Mucosa of rectum (tissue), 2 donors: ENCODE measurements around the gene SLC22A25.

ENCODE experiments used
- H3K27ac ChIP-seq, 2 donors: one replicate each; pipeline ENCODE4 v1.7.0; 2013; ENCODE audit warnings: inconsistent platforms in 2 of 2, low read depth in 2 of 2, low read length in 2 of 2
- H3K27me3 ChIP-seq, 2 donors: one replicate each; pipeline ENCODE4 v1.7.0; 2013; ENCODE audit warnings: low read length in 2 of 2; ENCODE audit not compliant: control insufficient read depth in 2 of 2, insufficient read depth in 2 of 2
- H3K36me3 ChIP-seq, 2 donors: one replicate each; pipeline ENCODE4 v1.7.0; 2013; ENCODE audit warnings: low read length in 2 of 2; ENCODE audit not compliant: control insufficient read depth in 2 of 2, insufficient read depth in 2 of 2
- H3K4me1 ChIP-seq, 2 donors: one replicate each; pipeline ENCODE4 v1.7.0; 2013; ENCODE audit warnings: low read length in 2 of 2, mild to moderate bottlenecking in 1 of 2; ENCODE audit not compliant: control insufficient read depth in 2 of 2, insufficient read depth in 2 of 2
- H3K4me3 ChIP-seq, 2 donors: one replicate each; pipeline ENCODE4 v1.7.0; 2013; ENCODE audit warnings: low read length in 2 of 2
- H3K9ac ChIP-seq, 2 donors: one replicate each; pipeline ENCODE4 v1.7.0; 2013; ENCODE audit warnings: low read length in 2 of 2, low read depth in 1 of 2, mild to moderate bottlenecking in 1 of 2
- H3K9me3 ChIP-seq, 2 donors: one replicate each; pipeline ENCODE4 v1.7.0; 2013; ENCODE audit warnings: low read length in 2 of 2; ENCODE audit not compliant: control insufficient read depth in 2 of 2
- donor health status: healthy.
- donor health status: Normal muscosa, but diverticular disease.

Gene SLC22A25

DNA sequence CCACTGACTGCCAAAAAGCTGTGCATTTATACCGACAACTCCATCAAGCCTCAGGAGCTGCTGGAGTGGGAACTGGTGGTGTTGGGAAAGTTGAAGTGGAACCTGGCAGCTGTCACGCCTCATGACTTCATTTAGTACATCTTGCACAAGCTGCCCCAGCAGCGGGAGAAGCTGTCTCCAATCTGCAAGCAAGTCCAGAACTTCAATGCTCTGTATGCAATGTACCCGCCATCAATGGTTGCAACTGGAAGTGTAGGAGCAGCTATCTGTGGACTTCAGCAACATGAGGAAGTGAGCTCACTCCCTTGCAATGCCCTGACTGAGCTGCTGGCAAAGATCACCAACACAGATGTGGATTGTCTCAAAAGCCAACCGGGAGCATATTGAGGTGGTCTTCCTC is at the start of gene SLC22A25:
Gene SLC22A25, minus strand, starts transcription at position 67 of the 400 bp plus-strand sequence. CDS start 13,947 bp downstream, outside the sequence.
- H3K36me3 ChIP-seq, result no peaks in the 10 kb centered on the region
- no peak within 1 kb of the TSS for H3K9ac ChIP-seq
- no peak within 1 kb of the TSS for H3K27ac ChIP-seq
- H3K4me1 ChIP-seq, result no peaks in the 10 kb centered on the region
- H3K9me3 ChIP-seq, result no peaks in the 10 kb centered on the region
- no peak within 1 kb of the TSS for H3K4me3 ChIP-seq
- peaks cover 3 to 4% of the 10 kb centered on the region in 2 donors for H3K27me3 ChIP-seq

DNA sequence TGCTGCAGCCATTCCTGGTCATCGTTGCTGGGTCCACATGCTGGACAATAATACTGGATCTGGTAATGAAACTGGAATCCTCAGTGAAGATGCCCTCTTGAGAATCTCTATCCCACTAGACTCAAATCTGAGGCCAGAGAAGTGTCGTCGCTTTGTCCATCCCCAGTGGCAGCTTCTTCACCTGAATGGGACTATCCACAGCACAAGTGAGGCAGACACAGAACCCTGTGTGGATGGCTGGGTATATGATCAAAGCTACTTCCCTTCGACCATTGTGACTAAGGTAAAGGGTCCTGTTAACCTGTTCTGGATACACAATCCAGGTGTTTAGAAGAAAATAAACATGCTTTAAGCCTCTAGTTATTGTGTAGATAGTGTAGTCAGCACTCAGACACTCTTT is 46.9 kb upstream of the SLC22A25 start:
- H3K27me3 ChIP-seq, result no peaks in the 10 kb centered on the region
- H3K27ac ChIP-seq, result no peak overlapping the region
- no peaks in the 10 kb centered on the region for H3K4me1 ChIP-seq
- H3K9ac ChIP-seq, result no peak overlapping the region
- H3K9me3 ChIP-seq, result no peaks in the 10 kb centered on the region
- H3K36me3 ChIP-seq, result no peaks in the 10 kb centered on the region
- H3K4me3 ChIP-seq, result no peak overlapping the region

DNA sequence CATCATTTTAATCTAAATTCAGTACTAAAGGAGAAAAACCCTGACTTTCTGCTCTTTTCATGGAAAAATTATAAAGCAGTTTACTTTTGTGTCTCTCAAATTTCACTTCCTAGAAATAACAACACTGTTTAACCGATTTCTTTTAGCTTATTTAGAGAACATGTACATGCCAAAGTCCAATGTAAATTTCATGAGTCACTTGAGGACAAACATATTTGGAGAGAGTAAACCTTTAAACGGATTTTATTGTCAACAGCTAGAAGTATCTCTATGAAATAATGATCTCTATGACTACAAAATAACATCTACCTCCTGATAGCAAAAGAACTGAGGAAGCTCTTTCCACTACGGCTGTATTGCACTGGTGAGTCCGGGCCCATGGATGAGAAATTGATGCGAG is 46.3 kb upstream of the SLC22A25 start:
- Histone ChIP-seq H3K27me3 (no peaks in the 10 kb centered on the region), H3K4me3 (no peak overlapping the region), H3K9me3 (no peaks in the 10 kb centered on the region), H3K27ac (no peak overlapping the region), H3K4me1 (no peaks in the 10 kb centered on the region), H3K36me3 (no peaks in the 10 kb centered on the region), H3K9ac (no peak overlapping the region)

DNA sequence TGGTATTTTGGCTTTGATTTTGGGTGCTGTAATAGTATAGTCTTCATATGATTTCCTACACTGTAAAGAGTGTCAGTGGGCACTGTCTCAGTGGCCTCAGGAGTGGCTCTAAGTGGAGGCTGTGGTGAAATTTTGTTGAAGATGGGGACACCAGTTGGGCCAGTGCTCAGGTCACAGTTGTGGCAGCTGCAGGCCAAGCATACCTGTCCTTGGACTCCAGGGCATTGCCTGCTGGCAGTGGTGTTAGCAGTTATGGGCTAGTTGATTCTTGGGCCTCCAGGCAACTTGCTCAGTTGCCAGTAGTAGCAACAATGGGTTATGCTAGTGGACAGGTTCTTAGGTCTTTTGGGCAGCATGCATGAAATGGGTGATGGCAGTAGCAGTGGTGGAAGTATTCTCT is 39.2 kb upstream of the SLC22A25 start:
- Histone ChIP-seq H3K4me1 (no peaks in the 10 kb centered on the region), H3K4me3 (no peak overlapping the region), H3K27me3 (peaks cover 3% of the 10 kb centered on the region in 2 donors), H3K27ac (no peak overlapping the region), H3K36me3 (no peaks in the 10 kb centered on the region), H3K9ac (no peak overlapping the region), H3K9me3 (no peaks in the 10 kb centered on the region)

DNA sequence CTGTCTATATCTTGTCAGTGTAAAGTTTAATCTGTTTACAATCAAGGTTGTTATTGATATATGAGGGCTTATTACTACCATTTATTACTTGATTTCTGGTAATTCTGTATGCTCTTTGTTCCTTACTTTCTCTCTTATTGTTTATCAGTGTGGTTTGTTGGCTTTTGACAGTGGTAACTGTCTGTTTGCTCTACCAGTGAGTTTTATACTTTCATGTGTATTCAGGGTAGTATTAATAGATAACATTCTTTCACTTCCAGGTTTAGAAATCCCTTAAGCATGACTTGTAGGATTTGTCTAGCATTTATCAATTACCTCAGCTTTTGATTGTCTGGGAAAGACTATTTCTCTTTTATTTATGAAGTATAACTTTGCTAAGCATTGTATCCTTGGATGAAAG is 37.5 kb upstream of the SLC22A25 start:
- Histone ChIP-seq H3K4me1 (no peaks in the 10 kb centered on the region), H3K9ac (no peak overlapping the region), H3K4me3 (no peak overlapping the region), H3K36me3 (no peaks in the 10 kb centered on the region), H3K27me3 (peaks cover 3% of the 10 kb centered on the region in 2 donors), H3K9me3 (no peaks in the 10 kb centered on the region), H3K27ac (no peak overlapping the region)

DNA sequence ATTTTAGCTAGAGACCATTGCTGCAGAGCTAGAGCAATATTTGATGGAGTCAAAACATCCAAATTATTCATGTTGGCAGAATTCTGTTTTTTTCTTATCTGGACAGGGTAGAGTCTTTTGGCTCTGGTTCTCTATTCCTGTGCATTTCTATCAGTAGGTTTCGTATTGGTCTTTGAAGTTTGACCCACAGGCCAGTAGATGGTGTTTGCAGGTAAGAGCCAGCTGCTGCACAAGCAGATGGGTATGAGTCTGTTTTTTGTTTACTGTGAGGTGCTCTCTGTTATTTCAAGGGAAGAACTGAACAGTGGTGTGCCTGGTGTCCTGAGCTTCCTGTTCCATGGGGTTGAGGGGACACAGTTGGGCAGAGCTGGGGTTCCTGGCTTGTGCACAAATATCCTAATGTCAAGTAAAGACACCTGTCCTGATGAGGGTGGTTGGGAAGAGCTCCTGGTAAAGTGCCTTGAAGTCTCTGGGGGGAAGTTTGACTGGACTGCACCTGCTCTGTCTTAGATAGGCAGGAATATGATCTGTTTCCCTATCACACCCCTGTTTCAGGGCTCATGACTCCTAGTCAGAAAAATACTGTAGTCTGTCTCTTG is 34.0 kb upstream of the SLC22A25 start:
- H3K36me3 ChIP-seq, result no peaks in the 10 kb centered on the region
- H3K9me3 ChIP-seq, result no peaks in the 10 kb centered on the region
- H3K27me3 ChIP-seq, result peaks cover 0 to 6% of the 10 kb centered on the region in 2 donors
- no peak overlapping the region for H3K27ac ChIP-seq
- no peak overlapping the region for H3K4me3 ChIP-seq
- no peak overlapping the region for H3K9ac ChIP-seq
- no peaks in the 10 kb centered on the region for H3K4me1 ChIP-seq

DNA sequence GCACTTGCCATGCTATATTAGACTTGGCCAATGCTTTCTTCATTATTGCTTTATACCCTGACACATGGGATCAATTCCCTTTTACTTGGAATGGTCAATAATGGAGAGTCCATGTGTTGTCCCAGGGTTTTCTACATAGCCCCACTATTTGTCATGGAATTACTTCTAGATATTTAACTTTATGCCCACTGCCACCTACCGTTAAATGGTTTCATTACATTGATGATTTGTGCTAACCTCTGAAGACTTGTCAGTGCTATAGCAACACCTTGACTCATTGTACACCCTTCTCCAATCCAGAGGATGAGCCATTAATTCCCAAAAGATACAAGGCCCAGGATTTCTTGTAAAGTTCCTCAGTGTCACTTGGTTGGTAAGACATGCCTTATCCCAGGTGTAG is 31.4 kb upstream of the SLC22A25 start:
- H3K9ac ChIP-seq, result no peak overlapping the region
- H3K4me1 ChIP-seq, result no peaks in the 10 kb centered on the region
- H3K9me3 ChIP-seq, result no peaks in the 10 kb centered on the region
- no peak overlapping the region for H3K4me3 ChIP-seq
- H3K36me3 ChIP-seq, result no peaks in the 10 kb centered on the region
- H3K27me3 ChIP-seq, result peaks cover 0 to 6% of the 10 kb centered on the region in 2 donors
- no peak overlapping the region for H3K27ac ChIP-seq

DNA sequence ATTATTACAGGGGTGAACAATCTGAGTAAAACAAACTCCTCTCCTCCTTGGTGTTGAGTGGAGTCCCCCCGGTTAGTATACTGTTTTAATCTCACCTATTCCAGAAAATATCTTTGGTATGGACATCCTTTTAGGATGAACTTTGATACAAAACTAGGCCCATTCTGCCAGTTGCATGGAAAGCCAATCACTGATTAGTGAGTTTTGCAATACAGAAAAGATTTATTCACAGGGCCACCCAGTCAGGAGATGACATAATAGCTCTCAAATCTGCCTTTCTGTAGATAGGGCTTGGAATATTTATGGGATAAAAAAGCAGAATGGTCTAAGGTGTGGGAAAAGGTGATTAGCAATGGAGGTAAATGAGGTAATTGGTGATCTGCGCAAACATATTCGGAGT is 30.3 kb upstream of the SLC22A25 start:
- peaks cover 0 to 6% of the 10 kb centered on the region in 2 donors for H3K27me3 ChIP-seq
- H3K4me1 ChIP-seq, result no peaks in the 10 kb centered on the region
- no peak overlapping the region for H3K9ac ChIP-seq
- H3K36me3 ChIP-seq, result no peaks in the 10 kb centered on the region
- no peaks in the 10 kb centered on the region for H3K9me3 ChIP-seq
- H3K27ac ChIP-seq, result no peak overlapping the region
- no peak overlapping the region for H3K4me3 ChIP-seq

DNA sequence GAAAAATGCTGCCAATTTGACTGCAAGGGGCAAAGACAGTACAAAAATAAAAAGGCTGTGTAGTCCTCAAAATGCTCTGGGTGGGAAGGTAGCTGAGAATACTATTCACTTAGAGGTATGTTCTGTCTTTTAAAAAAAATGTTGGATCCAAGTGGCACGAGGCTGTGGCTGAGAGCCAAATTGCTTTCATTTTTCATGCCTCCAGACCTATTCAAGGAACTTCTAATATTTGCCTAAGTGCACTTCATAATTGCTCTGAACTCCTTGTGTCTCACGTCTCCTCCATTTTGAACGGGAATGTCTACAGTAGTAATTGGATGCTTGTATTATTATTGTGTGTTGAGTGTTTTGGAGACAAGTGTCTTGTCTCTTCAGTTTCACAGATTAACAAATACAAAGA is 19.1 kb upstream of the SLC22A25 start:
- H3K27me3 ChIP-seq, result peaks cover 2 to 4% of the 10 kb centered on the region in 2 donors
- no peak overlapping the region for H3K27ac ChIP-seq
- no peaks in the 10 kb centered on the region for H3K9me3 ChIP-seq
- no peaks in the 10 kb centered on the region for H3K36me3 ChIP-seq
- H3K4me3 ChIP-seq, result no peak overlapping the region
- H3K9ac ChIP-seq, result no peak overlapping the region
- no peaks in the 10 kb centered on the region for H3K4me1 ChIP-seq

DNA sequence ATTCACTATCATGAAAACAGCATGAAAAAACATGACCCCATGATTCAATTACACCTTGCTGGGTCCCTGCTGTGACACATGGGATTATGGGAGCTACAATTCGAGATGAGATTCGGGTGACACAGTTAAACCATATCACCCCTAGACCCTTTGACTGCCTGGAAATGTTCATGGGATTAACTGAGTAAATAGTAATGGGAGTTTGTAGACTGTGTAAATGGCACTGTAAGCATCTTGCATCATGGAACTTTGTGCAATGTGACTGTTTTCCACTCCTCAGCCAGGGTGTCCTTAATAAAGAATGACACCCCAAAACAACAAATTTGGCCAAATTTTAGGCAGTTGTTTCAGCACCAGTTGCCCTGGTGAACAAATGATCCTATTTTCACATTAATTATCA is 7.9 kb upstream of the SLC22A25 start:
- Histone ChIP-seq H3K27me3 (no peaks in the 10 kb centered on the region), H3K4me1 (no peaks in the 10 kb centered on the region), H3K27ac (no peak overlapping the region)

More for the DNA sequence above, 7.9 kb upstream of the SLC22A25 start:
- Histone ChIP-seq H3K4me3 (no peak overlapping the region), H3K9me3 (no peaks in the 10 kb centered on the region), H3K36me3 (no peaks in the 10 kb centered on the region), H3K9ac (no peak overlapping the region)
